SK-N-SH (cell line): ENCODE data around the gene SRD5A1. TPM values are rescaled to one million over a fixed set of nuclear protein-coding genes. Genes with fewer than 3 reads are reported as not detected.

Experiments used
- CTCF ChIA-PET: fragments of 300-600, 350-600 bp; formaldehyde crosslinking; extraction: SDS; loops from one replicate; lab custom pipeline; 2021; lab: Yijun Ruan, JAX
- POLR2A ChIA-PET: fragments of 350-600 bp; sonication (Branson Sonifier 250); formaldehyde crosslinking; extraction: SDS; loops from one replicate; lab custom pipeline; 2020; ENCODE audit warnings: antibody characterized with exemption, inconsistent platforms; lab: Yijun Ruan, JAX
- DNase-seq: peaks from one replicate; pipeline ENCODE4 v3.0.0; 2012
- H2AFZ ChIP-seq: fragments of 200-600 bp; sonication (generic); 2 replicates; pipeline ENCODE4 v1.8.1; 2016; ENCODE audit warnings: antibody characterized with exemption, mild to moderate bottlenecking, low read depth
- H3F3A ChIP-seq: fragments of 200-600 bp; sonication (generic); replicated peaks from 2 replicates; pipeline ENCODE3; 2016; ENCODE audit warnings: antibody characterized with exemption, mild to moderate bottlenecking; ENCODE audit not compliant: insufficient read depth
- H3K27ac ChIP-seq, 2 experiments: fragments of 200-500 bp in 1 of 2; fragments of 200-600 bp in 1 of 2; sonication (Bioruptor generic) in 1 of 2; sonication (generic), shearing (Covaris generic) in 1 of 2; 2 replicates each; pipeline versions ENCODE4 v1.5.1 to v1.6.1; 2014 to 2016; ENCODE audit warnings: low read depth in 2 of 2, inconsistent platforms in 1 of 2, low read length in 1 of 2, mild to moderate bottlenecking in 1 of 2, mixed read lengths in 1 of 2
- H3K27me3 ChIP-seq: fragments of 200-600 bp; sonication (generic), shearing (Covaris generic); 2 replicates; pipeline ENCODE4 v1.6.1; 2016; ENCODE audit warnings: mixed run types; ENCODE audit not compliant: insufficient read depth
- H3K36me3 ChIP-seq, 2 experiments: fragments of 200-500 bp in 1 of 2; fragments of 200-600 bp in 1 of 2; sonication (Bioruptor generic) in 1 of 2; sonication (generic) in 1 of 2; replicated peaks in 1 of 2; 2 replicates each; pipeline versions ENCODE3 to v1.5.1; 2014 to 2016; ENCODE audit warnings: low read length in 1 of 2, mild to moderate bottlenecking in 1 of 2; ENCODE audit not compliant: insufficient read depth in 2 of 2, control insufficient read depth in 1 of 2
- H3K4me1 ChIP-seq, 2 experiments: fragments of 200-500 bp in 1 of 2; fragments of 200-600 bp in 1 of 2; sonication (Bioruptor generic) in 1 of 2; sonication (generic), shearing (Covaris generic) in 1 of 2; 2 replicates each; pipeline versions ENCODE4 v1.5.1 to v1.6.1; 2014 to 2016; ENCODE audit warnings: low read depth in 1 of 2, low read length in 1 of 2, mixed run types in 1 of 2; ENCODE audit not compliant: insufficient read depth in 2 of 2, control insufficient read depth in 1 of 2
- H3K4me2 ChIP-seq: fragments of 200-600 bp; sonication (generic), shearing (Covaris generic); 2 replicates; pipeline ENCODE4 v1.6.1; 2017; ENCODE audit warnings: mixed run types
- H3K4me3 ChIP-seq, 2 experiments: fragments of 200-500 bp in 1 of 2; fragments of 200-600 bp in 1 of 2; sonication (Bioruptor generic) in 1 of 2; sonication (generic), shearing (Covaris generic) in 1 of 2; 2 replicates each; pipeline versions ENCODE4 v1.5.1 to v1.8.1; 2014 to 2016; ENCODE audit warnings: low read depth in 2 of 2, inconsistent platforms in 1 of 2, low read length in 1 of 2, mild to moderate bottlenecking in 1 of 2, mixed read lengths in 1 of 2, moderate library complexity in 1 of 2
- H3K79me2 ChIP-seq: fragments of 200-600 bp; sonication (generic); 2 replicates; pipeline ENCODE4 v1.8.1; 2017; ENCODE audit warnings: mild to moderate bottlenecking; ENCODE audit not compliant: insufficient read depth
- H3K9ac ChIP-seq: fragments of 200-600 bp; sonication (generic); 2 replicates; pipeline ENCODE4 v1.6.1; 2017; ENCODE audit warnings: mixed run types
- H3K9me2 ChIP-seq: fragments of 200-600 bp; sonication (generic); 2 replicates; pipeline ENCODE4 v1.6.1; 2017; ENCODE audit warnings: mixed run types
- H3K9me3 ChIP-seq: fragments of 200-600 bp; sonication (generic); 2 replicates; pipeline ENCODE4 v1.6.1; 2017; ENCODE audit warnings: mixed run types, mild to moderate bottlenecking, moderate library complexity
- H4K20me1 ChIP-seq: fragments of 200-600 bp; sonication (generic); 2 replicates; pipeline ENCODE4 v1.6.1; 2017; ENCODE audit warnings: mild to moderate bottlenecking, mixed run types; ENCODE audit not compliant: insufficient read depth
- CHD2 ChIP-seq: fragments of 150-350 bp; IDR thresholded peaks from 2 replicates; pipeline ENCODE4 v1.6.1; 2018; ENCODE audit warnings: low read length; ENCODE audit not compliant: partially characterized antibody
- CTCF ChIP-seq: fragments of 200-600 bp; sonication (generic); IDR thresholded peaks from 2 replicates; pipeline ENCODE4 v1.6.1; 2017; ENCODE audit warnings: antibody characterized with exemption, mild to moderate bottlenecking, moderate library complexity
- EP300 ChIP-seq, 2 experiments: IDR thresholded peaks; 2 replicates each; pipeline versions ENCODE4 v1.4.0 to v1.6.1; 2012; ENCODE audit warnings: borderline replicate concordance in 1 of 2, low read depth in 1 of 2, low read length in 1 of 2
- FOSL2 ChIP-seq: IDR thresholded peaks from 2 replicates; pipeline ENCODE4 v1.4.0; 2012; ENCODE audit warnings: low read depth, mild to moderate bottlenecking, moderate library complexity, borderline replicate concordance
- FOXJ3 ChIP-seq: sonication (generic); formaldehyde crosslinking; IDR thresholded peaks from 2 replicates; pipeline ENCODE4 v1.5.1; 2020; ENCODE audit warnings: mild to moderate bottlenecking, missing genetic modification reagents
- FOXM1 ChIP-seq: IDR thresholded peaks from 2 replicates; pipeline ENCODE4 v1.4.0; 2012; ENCODE audit warnings: low read depth, mild to moderate bottlenecking
- GABPA ChIP-seq: IDR thresholded peaks from 2 replicates; pipeline ENCODE4 v1.4.0; 2012; ENCODE audit warnings: low read depth, mild to moderate bottlenecking
- GATA2 ChIP-seq: sonication (generic); formaldehyde crosslinking; IDR thresholded peaks from 2 replicates; pipeline ENCODE4 v1.5.0; 2020; ENCODE audit warnings: mild to moderate bottlenecking, missing genetic modification reagents
- MXI1 ChIP-seq: IDR thresholded peaks from 2 replicates; pipeline ENCODE4 v1.6.1; 2012; ENCODE audit warnings: mild to moderate bottlenecking, low read depth, low read length, improper control_type of control experiment
- NRF1 ChIP-seq: IDR thresholded peaks from 2 replicates; pipeline ENCODE4 v1.6.1; 2012; ENCODE audit warnings: low read depth, mild to moderate bottlenecking, low read length
- PBX3 ChIP-seq: IDR thresholded peaks from 2 replicates; pipeline ENCODE4; 2012
- POLR2AphosphoS5 ChIP-seq: IDR thresholded peaks from 2 replicates; pipeline ENCODE4 v1.6.1; 2012; ENCODE audit warnings: low read depth, low read length
- RCOR1 ChIP-seq: fragments of 150-350 bp; IDR thresholded peaks from 2 replicates; pipeline ENCODE4 v1.6.1; 2017; ENCODE audit warnings: antibody characterized with exemption, low read length
- REST ChIP-seq: IDR thresholded peaks from 2 replicates; pipeline ENCODE4 v1.6.1; 2012; ENCODE audit warnings: mild to moderate bottlenecking, low read depth, low read length, moderate library complexity
- RXRA ChIP-seq: IDR thresholded peaks from 2 replicates; pipeline ENCODE4 v1.4.0; 2012; ENCODE audit warnings: low read depth, mild to moderate bottlenecking, borderline replicate concordance
- YY1 ChIP-seq: IDR thresholded peaks from 2 replicates; pipeline ENCODE4 v1.4.0; 2012; ENCODE audit warnings: low read depth, mild to moderate bottlenecking
- WGBS: methylation state at CpG from one replicate; pipeline ENCODE4 v1.1.6; 2017; ENCODE audit warnings: low lambda C conversion rate; 5-methylcytosine and 5-hydroxymethylcytosine counted together
- polyA plus RNA-seq, 3 experiments: library from polyadenylated mRNA; depleted of rRNA; stranded (reverse); fragments of >200 nt; gene quantifications; 2 replicates each; pipeline ENCODE4 v1.2.3, GENCODE V29; 2012
- TF ChIP-seq, protein P1 (sequence below): fragments of 150-350 bp; IDR thresholded peaks from 2 replicates; pipeline ENCODE4 v1.6.1; 2017; ENCODE audit warnings: antibody characterized with exemption, low read length, low read depth, borderline replicate concordance
- TF ChIP-seq, protein P2 (sequence below): IDR thresholded peaks from 2 replicates; pipeline ENCODE4 v1.4.0; 2012; ENCODE audit warnings: low read depth, borderline replicate concordance
- TF ChIP-seq, protein P3 (sequence below): IDR thresholded peaks from 2 replicates; pipeline ENCODE4 v1.4.0; 2012; ENCODE audit warnings: low read depth
- TF ChIP-seq, protein P4 (sequence below): IDR thresholded peaks from 2 replicates; pipeline ENCODE4 v1.4.0; 2012; ENCODE audit warnings: low read depth, borderline replicate concordance

SRD5A1 gene
- polyA plus RNA-seq, 1 of the 3 experiments (the other 2 are of a cell fraction), result 24.0 TPM

GRCh38 chr5:6603643-6604042 lies 29.6 kb upstream of the SRD5A1 start:
- Histone ChIP-seq H3K9me3 (no peaks in the 10 kb centered on the region), H3K79me2 (peaks cover 3% of the 10 kb centered on the region; the same call in 1 of the 2 replicates), H3K9me2 (no peaks in the 10 kb centered on the region), H3K4me2 (no peak overlapping the region), H3K4me3 (no peak overlapping the region), H3K27ac (no peak overlapping the region), H3K9ac (no peak overlapping the region), H3K36me3 (peaks cover 78 to 88% of the 10 kb centered on the region in 2 experiments), H2AFZ (no peak overlapping the region), H3K27me3 (no peaks in the 10 kb centered on the region), H4K20me1 (no peaks in the 10 kb centered on the region), H3K4me1 (no peaks in the 10 kb centered on the region), H3F3A (peaks cover 6% of the 10 kb centered on the region)
- ChIA-PET POLR2A (no interaction called here), CTCF (no interaction called here)
- no peak for DNase-seq
- TF ChIP-seq FOXM1 (no peak), REST (no peak), MXI1 (no peak), CTCF (no peak), RCOR1 (no peak), CHD2 (no peak), EP300 (IDR thresholded peaks at IDR 0.05; ENCODE audit: borderline replicate concordance in 1 of 2, low read depth in 1 of 2, low read length in 1 of 2) (no peak), GATA2 (CRISPR knock-in tag) (no peak), POLR2AphosphoS5 (no peak), YY1 (no peak), GABPA (no peak), RXRA (no peak), PBX3 (no peak), FOSL2 (no peak), NRF1 (no peak), FOXJ3 (CRISPR knock-in tag) (no peak)
- TF ChIP-seq, protein P1, sequence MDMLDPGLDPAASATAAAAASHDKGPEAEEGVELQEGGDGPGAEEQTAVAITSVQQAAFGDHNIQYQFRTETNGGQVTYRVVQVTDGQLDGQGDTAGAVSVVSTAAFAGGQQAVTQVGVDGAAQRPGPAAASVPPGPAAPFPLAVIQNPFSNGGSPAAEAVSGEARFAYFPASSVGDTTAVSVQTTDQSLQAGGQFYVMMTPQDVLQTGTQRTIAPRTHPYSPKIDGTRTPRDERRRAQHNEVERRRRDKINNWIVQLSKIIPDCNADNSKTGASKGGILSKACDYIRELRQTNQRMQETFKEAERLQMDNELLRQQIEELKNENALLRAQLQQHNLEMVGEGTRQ, result no peak
- TF ChIP-seq, protein P2, sequence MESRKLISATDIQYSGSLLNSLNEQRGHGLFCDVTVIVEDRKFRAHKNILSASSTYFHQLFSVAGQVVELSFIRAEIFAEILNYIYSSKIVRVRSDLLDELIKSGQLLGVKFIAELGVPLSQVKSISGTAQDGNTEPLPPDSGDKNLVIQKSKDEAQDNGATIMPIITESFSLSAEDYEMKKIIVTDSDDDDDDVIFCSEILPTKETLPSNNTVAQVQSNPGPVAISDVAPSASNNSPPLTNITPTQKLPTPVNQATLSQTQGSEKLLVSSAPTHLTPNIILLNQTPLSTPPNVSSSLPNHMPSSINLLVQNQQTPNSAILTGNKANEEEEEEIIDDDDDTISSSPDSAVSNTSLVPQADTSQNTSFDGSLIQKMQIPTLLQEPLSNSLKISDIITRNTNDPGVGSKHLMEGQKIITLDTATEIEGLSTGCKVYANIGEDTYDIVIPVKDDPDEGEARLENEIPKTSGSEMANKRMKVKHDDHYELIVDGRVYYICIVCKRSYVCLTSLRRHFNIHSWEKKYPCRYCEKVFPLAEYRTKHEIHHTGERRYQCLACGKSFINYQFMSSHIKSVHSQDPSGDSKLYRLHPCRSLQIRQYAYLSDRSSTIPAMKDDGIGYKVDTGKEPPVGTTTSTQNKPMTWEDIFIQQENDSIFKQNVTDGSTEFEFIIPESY, result no peak
- TF ChIP-seq, protein P3, sequence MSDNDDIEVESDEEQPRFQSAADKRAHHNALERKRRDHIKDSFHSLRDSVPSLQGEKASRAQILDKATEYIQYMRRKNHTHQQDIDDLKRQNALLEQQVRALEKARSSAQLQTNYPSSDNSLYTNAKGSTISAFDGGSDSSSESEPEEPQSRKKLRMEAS, result no peak
- TF ChIP-seq, protein P4, sequence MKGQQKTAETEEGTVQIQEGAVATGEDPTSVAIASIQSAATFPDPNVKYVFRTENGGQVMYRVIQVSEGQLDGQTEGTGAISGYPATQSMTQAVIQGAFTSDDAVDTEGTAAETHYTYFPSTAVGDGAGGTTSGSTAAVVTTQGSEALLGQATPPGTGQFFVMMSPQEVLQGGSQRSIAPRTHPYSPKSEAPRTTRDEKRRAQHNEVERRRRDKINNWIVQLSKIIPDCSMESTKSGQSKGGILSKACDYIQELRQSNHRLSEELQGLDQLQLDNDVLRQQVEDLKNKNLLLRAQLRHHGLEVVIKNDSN, result no peak
- WGBS, result 94% methylated on average over 3 of the region's 5 CpGs
